Fibroblast of skin of right biceps (primary cell): ENCODE results near the gene EIF4B.

ENCODE experiments used
- DNase-seq: peaks from one replicate; pipeline ENCODE4 v3.0.0-alpha.2; 2013

Gene EIF4B

GRCh38 chr12:53047221-53048032 is 41.2 kb downstream of the EIF4B start:
- DNase-seq = peak; percentile 93

GRCh38 chr12:53048033-53048779 is 42.0 kb downstream of the EIF4B start:
- peak; percentile 50 for DNase-seq

DNA sequence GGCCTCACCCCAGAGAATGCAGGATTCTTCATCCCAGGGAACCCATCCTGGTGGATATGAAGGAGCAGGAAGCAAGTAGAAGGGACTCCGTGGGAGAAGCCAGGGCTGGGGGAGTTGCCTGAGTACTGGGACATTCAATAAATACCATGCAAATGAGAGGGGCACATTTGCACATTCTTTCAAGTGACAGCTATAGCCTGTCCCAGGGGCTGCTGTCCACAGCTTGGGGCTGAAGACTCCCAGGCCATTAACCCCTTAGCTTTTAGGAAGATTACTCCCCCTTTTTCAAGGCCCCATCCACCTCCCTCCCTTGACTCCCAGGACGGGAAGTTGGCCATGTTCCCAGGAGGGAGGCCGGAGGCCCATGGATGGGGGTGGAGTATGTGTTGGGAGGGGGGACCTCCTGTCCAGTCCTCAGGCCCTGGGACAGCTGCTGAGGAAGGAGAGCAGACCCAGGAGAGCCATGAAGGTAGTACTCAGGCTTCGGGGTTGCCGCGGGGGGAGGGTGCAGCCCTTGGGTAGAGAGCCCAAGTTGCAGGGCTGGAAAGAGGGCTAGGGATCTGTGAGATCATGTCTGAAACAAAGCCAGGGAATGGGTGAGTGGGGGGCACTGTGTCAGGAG is 42.6 kb downstream of the EIF4B start:
- peak; percentile 70 for DNase-seq

DNA sequence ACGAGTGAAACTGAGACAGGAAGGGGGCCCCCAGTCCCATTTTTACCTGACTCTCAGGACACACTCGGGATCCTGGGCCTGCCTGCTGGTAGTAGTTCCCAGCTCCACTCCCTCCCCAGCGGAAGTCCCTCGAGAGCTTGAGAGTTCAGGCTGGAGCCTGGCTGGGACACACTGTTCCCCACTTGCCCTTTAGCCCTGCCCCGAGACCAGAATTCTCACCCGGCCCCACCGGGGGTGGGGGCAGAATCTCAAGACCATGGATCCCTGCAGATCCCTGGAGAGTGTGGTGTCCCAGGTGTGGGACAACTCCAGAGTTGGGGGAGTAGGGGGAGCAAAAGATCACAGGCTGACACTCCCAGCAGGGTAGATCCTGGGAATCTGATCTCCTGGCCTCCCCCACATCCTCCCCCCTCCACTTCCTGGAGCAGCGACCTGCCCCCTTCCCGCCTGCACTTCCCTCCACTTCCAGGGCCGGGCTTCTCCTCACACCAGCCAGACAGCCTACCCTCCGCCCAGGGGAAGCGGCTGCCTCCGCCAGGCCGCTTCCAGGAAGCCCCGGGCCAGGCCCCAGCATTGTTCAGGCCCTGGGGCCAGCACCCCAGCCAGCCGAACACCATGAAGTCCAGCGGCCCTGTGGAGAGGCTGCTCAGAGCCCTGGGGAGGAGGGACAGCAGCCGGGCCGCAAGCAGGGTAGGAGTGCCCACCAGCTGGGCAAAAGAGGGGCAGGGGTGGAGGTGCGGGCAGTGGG is 43.5 kb downstream of the EIF4B start, which contains the start of gene TNS2:
Gene TNS2 (plus strand): TSS at position 495 of the 748 bp plus-strand sequence. CDS start 121 bp downstream, at position 616.
- peak; percentile 75 for DNase-seq

- DNase-seq = no peak
These were observed 44.3 kb downstream of the EIF4B start for GRCh38 chr12:53050426-53051057.

- peak; percentile 62 for DNase-seq
These were observed 45.0 kb downstream of the EIF4B start for GRCh38 chr12:53051058-53051880.

GRCh38 chr12:53051881-53052412 is 45.7 kb downstream of the EIF4B start:
- DNase-seq = no peak

GRCh38 chr12:53052419-53053217 is 46.4 kb downstream of the EIF4B start:
- peak; percentile 75 for DNase-seq

DNA sequence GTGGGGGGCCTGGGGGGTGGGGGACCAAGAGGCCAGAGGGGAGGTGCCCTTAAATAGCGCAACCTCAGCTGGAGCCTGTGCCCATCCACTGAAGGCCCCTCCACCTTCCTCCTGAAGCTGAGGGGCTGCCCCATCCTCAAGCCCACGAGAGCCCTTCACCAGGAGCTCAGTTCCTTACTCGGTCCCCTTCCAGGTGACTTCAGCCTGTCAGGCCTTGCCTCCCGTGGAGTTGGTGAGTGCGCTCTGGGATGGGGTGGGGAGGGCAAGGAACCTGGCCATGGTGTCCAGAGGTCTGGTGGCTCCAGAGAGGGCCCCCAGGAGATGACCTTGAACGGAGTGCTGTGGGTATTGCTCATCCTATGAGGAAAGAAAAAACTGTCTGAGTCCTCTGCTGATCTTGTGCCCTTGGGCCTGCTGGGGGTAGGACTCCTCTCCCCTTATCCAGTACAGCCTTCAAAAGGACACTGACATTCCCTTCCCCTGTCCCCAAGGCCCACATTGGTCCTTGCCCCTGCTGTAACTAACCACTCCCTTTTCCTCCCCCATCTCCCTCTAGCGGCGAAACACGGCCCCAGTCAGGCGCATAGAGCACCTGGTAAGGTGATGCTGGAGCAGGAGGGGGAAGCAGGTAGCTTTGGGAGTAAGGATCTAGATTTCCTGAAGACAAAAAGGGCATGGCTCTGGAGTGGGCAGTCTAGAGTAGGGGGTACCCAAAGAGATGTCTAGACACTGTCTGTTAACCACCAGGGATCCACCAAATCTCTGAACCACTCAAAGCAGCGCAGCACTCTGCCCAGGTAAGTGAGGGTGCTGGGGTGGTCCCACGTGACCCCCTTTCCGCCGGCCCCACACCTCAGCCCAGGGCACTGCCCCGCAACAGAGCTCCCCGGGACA is 47.2 kb downstream of the EIF4B start:
- DNase-seq = no peak

- DNase-seq = peak; percentile 91
These were observed 48.0 kb downstream of the EIF4B start for GRCh38 chr12:53054112-53054878.

DNA sequence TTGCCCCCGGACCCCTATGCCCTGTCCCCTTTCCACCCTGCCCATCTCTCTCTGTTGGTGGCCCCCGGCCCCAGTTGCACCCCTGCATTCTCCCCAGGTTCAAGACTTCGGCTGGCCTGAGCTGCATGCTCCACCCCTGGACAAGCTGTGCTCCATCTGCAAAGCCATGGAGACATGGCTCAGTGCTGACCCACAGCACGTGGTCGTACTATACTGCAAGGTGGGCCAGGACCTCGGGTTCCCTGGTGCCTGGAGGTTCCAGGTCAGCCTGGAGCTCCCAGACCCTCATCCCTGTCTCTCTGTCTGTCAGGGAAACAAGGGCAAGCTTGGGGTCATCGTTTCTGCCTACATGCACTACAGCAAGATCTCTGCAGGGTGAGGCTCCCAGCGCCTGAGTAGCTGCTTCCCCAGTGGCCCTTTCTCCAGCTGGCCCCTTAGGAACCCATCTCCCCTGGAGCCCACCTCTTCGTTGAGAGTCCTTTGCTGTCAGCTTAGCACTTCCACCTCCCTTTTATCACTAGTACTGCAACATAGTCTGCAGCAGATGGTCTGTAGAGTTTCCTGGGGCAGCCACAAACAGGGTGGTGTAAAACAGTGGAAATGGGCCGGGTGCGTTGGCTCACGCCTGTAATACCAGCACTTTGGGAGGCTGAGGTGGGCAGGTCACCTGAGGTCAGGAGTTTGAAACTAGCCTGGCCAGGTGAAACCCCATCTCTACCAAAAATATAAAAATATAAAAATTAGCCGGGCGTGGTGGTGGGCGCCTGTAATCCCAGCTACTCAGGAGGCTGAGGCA is 49.4 kb downstream of the EIF4B start:
- no peak for DNase-seq

DNA sequence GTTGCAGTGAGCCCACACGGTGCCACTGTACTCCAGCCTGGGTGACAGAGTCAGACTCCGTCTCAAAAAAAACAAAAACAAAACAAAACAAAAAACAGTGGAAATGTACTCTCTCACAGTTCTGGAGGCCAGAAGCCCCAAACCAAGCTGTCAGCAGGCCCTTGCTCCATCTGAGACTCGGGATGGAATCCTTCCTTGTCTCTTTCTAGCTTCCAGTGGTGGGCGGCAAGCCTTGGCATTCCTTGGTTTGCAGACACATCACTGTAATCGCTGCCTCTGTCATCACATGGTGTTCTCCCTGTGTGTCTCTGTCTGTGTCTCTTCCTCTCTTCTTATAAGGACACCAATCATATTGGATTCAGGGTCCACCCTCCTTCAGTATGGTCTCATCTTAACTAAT is 50.0 kb downstream of the EIF4B start:
- peak; percentile 47 for DNase-seq

DNA sequence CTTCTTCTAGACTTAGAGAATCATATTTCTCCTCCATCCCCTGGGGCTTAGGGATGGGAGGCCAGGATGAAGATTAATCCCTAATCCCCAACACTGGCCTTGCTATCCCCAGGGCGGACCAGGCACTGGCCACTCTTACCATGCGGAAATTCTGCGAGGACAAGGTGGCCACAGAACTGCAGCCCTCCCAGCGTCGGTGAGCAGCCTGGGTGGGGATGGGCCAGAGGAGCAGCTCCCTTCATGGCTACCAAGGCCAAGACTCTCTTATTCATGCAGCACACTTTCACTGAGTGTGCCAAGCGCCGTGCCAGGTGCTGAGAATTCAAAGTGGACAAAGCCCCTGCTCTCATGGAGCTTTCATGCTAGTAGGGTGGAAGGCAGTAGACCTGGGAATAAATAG is 50.6 kb downstream of the EIF4B start:
- DNase-seq = no peak

- no peak for DNase-seq
These were observed 51.7 kb downstream of the EIF4B start for GRCh38 chr12:53057816-53058500.

GRCh38 chr12:53058674-53059433 is 52.6 kb downstream of the EIF4B start:
- no peak for DNase-seq

DNA sequence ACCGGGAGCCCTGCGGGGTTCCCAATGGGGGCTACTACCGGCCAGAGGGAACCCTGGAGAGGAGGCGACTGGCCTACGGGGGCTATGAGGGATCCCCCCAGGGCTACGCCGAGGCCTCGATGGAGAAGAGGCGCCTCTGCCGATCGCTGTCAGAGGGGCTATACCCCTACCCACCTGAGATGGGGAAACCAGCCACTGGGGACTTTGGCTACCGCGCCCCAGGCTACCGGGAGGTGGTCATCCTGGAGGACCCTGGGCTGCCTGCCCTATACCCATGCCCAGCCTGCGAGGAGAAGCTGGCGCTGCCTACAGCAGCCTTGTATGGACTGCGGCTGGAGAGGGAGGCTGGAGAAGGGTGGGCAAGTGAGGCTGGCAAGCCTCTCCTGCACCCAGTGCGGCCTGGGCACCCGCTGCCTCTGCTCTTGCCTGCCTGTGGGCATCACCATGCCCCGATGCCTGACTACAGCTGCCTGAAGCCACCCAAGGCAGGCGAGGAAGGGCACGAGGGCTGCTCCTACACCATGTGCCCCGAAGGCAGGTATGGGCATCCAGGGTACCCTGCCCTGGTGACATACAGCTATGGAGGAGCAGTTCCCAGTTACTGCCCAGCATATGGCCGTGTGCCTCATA is 53.3 kb downstream of the EIF4B start:
- DNase-seq = no peak
